IMR-90 (cell line): ENCODE results near the gene SEMA5A. TPM values are rescaled to one million over a fixed set of nuclear protein-coding genes. Genes with fewer than 3 reads are reported as not detected.

Experiments used
- ATAC-seq: fragments of 200-7000 bp; cut with Tn5 transposase; 2 replicates; pipeline ENCODE4 v1.9.1; 2020; ENCODE audit warnings: low read depth, mild to moderate bottlenecking, moderate library complexity
- BruUV-seq: library from RNA; stranded (reverse); fragments of 400-500 nt; replicated peaks from 2 replicates; lab custom pipeline; 2021; lab: Mats Ljungman, UMichigan
- CTCF ChIA-PET: fragments of 300-600 bp; formaldehyde crosslinking; extraction: SDS; loops from one replicate; lab custom pipeline; 2021; ENCODE audit warnings: antibody characterized with exemption; lab: Yijun Ruan, JAX
- POLR2A ChIA-PET: fragments of 300-600 bp; sonication (Branson Sonifier 250); formaldehyde crosslinking; loops from one replicate; lab custom pipeline; 2022; ENCODE audit warnings: antibody characterized with exemption; ENCODE audit not compliant: unreplicated experiment; lab: Charles Lee
- DNase-seq: peaks from one replicate; pipeline ENCODE4 v3.0.0; 2013
- H2AFZ ChIP-seq: replicated peaks from 2 replicates; pipeline ENCODE3; 2013; ENCODE audit warnings: low read length, mild to moderate bottlenecking; ENCODE audit not compliant: poor library complexity
- H2AK5ac ChIP-seq: 2 replicates; pipeline ENCODE4 v1.6.1; 2013; ENCODE audit warnings: low read depth, low read length, inconsistent platforms
- H2AK9ac ChIP-seq: replicated peaks from 2 replicates; pipeline ENCODE3; 2013; ENCODE audit warnings: mild to moderate bottlenecking, low read depth, low read length, moderate library complexity; ENCODE audit not compliant: poor library complexity
- H2BK120ac ChIP-seq: 2 replicates; pipeline ENCODE4 v1.6.1; 2013; ENCODE audit warnings: low read depth, low read length, inconsistent platforms
- H2BK15ac ChIP-seq: 3 replicates; pipeline ENCODE4 v1.6.1; 2013; ENCODE audit warnings: low read depth, low read length, inconsistent platforms
- H2BK20ac ChIP-seq: 2 replicates; pipeline ENCODE4 v1.6.1; 2013; ENCODE audit warnings: low read depth, mild to moderate bottlenecking, inconsistent platforms, low read length, moderate library complexity
- H2BK5ac ChIP-seq: 2 replicates; pipeline ENCODE4 v1.6.1; 2013; ENCODE audit warnings: mild to moderate bottlenecking, low read depth, low read length, inconsistent platforms; ENCODE audit not compliant: poor library complexity, severe bottlenecking
- H3K14ac ChIP-seq: replicated peaks from 2 replicates; pipeline ENCODE4 v1.6.1; 2013; ENCODE audit warnings: low read depth, low read length, inconsistent platforms
- H3K18ac ChIP-seq: 2 replicates; pipeline ENCODE4 v1.6.1; 2013; ENCODE audit warnings: low read depth, low read length, control low read depth
- H3K23ac ChIP-seq: 2 replicates; pipeline ENCODE4 v1.6.1; 2013; ENCODE audit warnings: low read depth, low read length, inconsistent platforms
- H3K27ac ChIP-seq: 2 replicates; pipeline ENCODE4 v1.5.1; 2013; ENCODE audit warnings: mild to moderate bottlenecking, control low read depth, low read length; ENCODE audit not compliant: insufficient read depth
- H3K27me3 ChIP-seq: 2 replicates; pipeline ENCODE4 v1.6.1; 2013; ENCODE audit warnings: low read length; ENCODE audit not compliant: control insufficient read depth, insufficient read depth
- H3K36me3 ChIP-seq: 2 replicates; pipeline ENCODE4 v1.6.1; 2013; ENCODE audit warnings: low read length, mixed read lengths; ENCODE audit not compliant: control insufficient read depth, insufficient read depth
- H3K4ac ChIP-seq: 2 replicates; pipeline ENCODE4 v1.6.1; 2013; ENCODE audit warnings: low read depth, low read length, inconsistent platforms
- H3K4me1 ChIP-seq: 2 replicates; pipeline ENCODE4 v1.6.1; 2013; ENCODE audit warnings: low read length, mixed read lengths; ENCODE audit not compliant: control insufficient read depth, insufficient read depth
- H3K4me2 ChIP-seq: 2 replicates; pipeline ENCODE4 v1.6.1; 2013; ENCODE audit warnings: low read depth, mild to moderate bottlenecking, control low read depth, low read length, moderate library complexity
- H3K4me3 ChIP-seq: 2 replicates; pipeline ENCODE4 v1.5.1; 2013; ENCODE audit warnings: low read depth, mild to moderate bottlenecking, control low read depth, low read length, moderate library complexity; ENCODE audit not compliant: insufficient read depth
- H3K56ac ChIP-seq: 2 replicates; pipeline ENCODE4 v1.6.1; 2013; ENCODE audit warnings: low read length, inconsistent platforms; ENCODE audit not compliant: insufficient read depth; ENCODE audit errors: extremely low read depth
- H3K79me1 ChIP-seq, 2 experiments: 2 replicates each; pipeline ENCODE4 v1.6.1; 2013; ENCODE audit warnings: low read length in 2 of 2, inconsistent platforms in 1 of 2, low read depth in 1 of 2
- H3K9ac ChIP-seq: 2 replicates; pipeline ENCODE4 v1.6.1; 2013; ENCODE audit warnings: low read depth, low read length, control low read depth
- H3K9me1 ChIP-seq: 2 replicates; pipeline ENCODE4 v1.6.1; 2013; ENCODE audit warnings: low read length, inconsistent platforms; ENCODE audit not compliant: insufficient read depth
- H3K9me3 ChIP-seq: 2 replicates; pipeline ENCODE4 v1.6.1; 2013; ENCODE audit warnings: low read length; ENCODE audit not compliant: control insufficient read depth, insufficient read depth
- H4K20me1 ChIP-seq: 2 replicates; pipeline ENCODE4 v1.6.1; 2013; ENCODE audit warnings: low read length, inconsistent platforms; ENCODE audit not compliant: insufficient read depth
- H4K5ac ChIP-seq: 2 replicates; pipeline ENCODE4 v1.6.1; 2013; ENCODE audit warnings: mild to moderate bottlenecking, low read depth, low read length, control low read depth
- H4K8ac ChIP-seq, 2 experiments: 2 replicates each; pipeline ENCODE4 v1.6.1; 2013; ENCODE audit warnings: low read depth in 2 of 2, low read length in 2 of 2, control low read depth in 1 of 2, inconsistent platforms in 1 of 2
- H4K91ac ChIP-seq: 2 replicates; pipeline ENCODE4 v1.6.1; 2013; ENCODE audit warnings: low read depth, low read length, inconsistent platforms; ENCODE audit not compliant: insufficient read depth
- BHLHE40 ChIP-seq: fragments of 150-350 bp; IDR thresholded peaks from 2 replicates; pipeline ENCODE4 v1.6.1; 2016; ENCODE audit warnings: mild to moderate bottlenecking, low read depth, low read length
- CEBPB ChIP-seq: IDR thresholded peaks from 2 replicates; pipeline ENCODE4 v1.6.1; 2012; ENCODE audit warnings: low read depth, low read length, improper control_type of control experiment
- CHD1 ChIP-seq: IDR thresholded peaks from 2 replicates; pipeline ENCODE4 v1.6.1; 2012; ENCODE audit warnings: low read depth, low read length, improper control_type of control experiment
- CTCF ChIP-seq: conservative IDR thresholded peaks from 2 replicates; pipeline ENCODE4 v1.5.1; 2012; ENCODE audit warnings: mild to moderate bottlenecking, low read depth, low read length, improper control_type of control experiment
- FOS ChIP-seq: fragments of 150-350 bp; IDR thresholded peaks from 2 replicates; pipeline ENCODE4 v1.6.1; 2016; ENCODE audit warnings: low read depth, low read length
- MAFK ChIP-seq: IDR thresholded peaks from 2 replicates; pipeline ENCODE4 v1.6.1; 2012; ENCODE audit warnings: low read depth, low read length, improper control_type of control experiment
- MAZ ChIP-seq: IDR thresholded peaks from 2 replicates; pipeline ENCODE4 v1.6.1; 2012; ENCODE audit warnings: low read depth, mild to moderate bottlenecking, low read length, improper control_type of control experiment, moderate library complexity, borderline replicate concordance
- MXI1 ChIP-seq: IDR thresholded peaks from 2 replicates; pipeline ENCODE4 v1.6.1; 2012; ENCODE audit warnings: low read depth, mild to moderate bottlenecking, low read length, moderate library complexity, borderline replicate concordance
- NFE2L2 ChIP-seq: fragments of 150-350 bp; IDR thresholded peaks from 2 replicates; pipeline ENCODE4 v1.6.1; 2016; ENCODE audit warnings: low read depth, mild to moderate bottlenecking, low read length
- POLR2A ChIP-seq: IDR thresholded peaks from 2 replicates; pipeline ENCODE4 v1.6.1; 2012; ENCODE audit warnings: mild to moderate bottlenecking, low read depth, low read length
- RAD21 ChIP-seq: IDR thresholded peaks from 2 replicates; pipeline ENCODE4 v1.6.1; 2012; ENCODE audit warnings: low read length, improper control_type of control experiment
- RCOR1 ChIP-seq: IDR thresholded peaks from 2 replicates; pipeline ENCODE4 v1.6.1; 2012; ENCODE audit warnings: mild to moderate bottlenecking, low read length, improper control_type of control experiment; ENCODE audit not compliant: insufficient replicate concordance
- SMC3 ChIP-seq: fragments of 150-350 bp; IDR thresholded peaks from 2 replicates; pipeline ENCODE4 v1.6.1; 2016; ENCODE audit warnings: low read depth, mild to moderate bottlenecking, antibody characterized with exemption, low read length, moderate library complexity
- USF2 ChIP-seq: fragments of 150-350 bp; IDR thresholded peaks from 2 replicates; pipeline ENCODE4 v1.6.1; 2017; ENCODE audit warnings: mild to moderate bottlenecking, antibody characterized with exemption, low read length, low read depth
- WGBS, 2 experiments: methylation state at CpG; one replicate each; pipeline versions ENCODE4 v1.1.5 to v1.1.7; 2013; ENCODE audit warnings: missing lambda C conversion rate in 2 of 2; ENCODE audit not compliant: insufficient read length in 1 of 2; ENCODE audit errors: extremely low coverage in 2 of 2; 5-methylcytosine and 5-hydroxymethylcytosine counted together
- dilution Hi-C: fragments of 300-500 bp; cut with HindIII; formaldehyde crosslinking; loops from one replicate; pipeline ENCODE4 v1.14.3; 2018; ENCODE audit warnings: low sequenced_read_pairs; ENCODE audit not compliant: unreplicated experiment
- in situ Hi-C: fragments of 300-500 bp; cut with MboI; formaldehyde crosslinking; loops from 3 replicates; pipeline ENCODE4 v1.14.3; 2019; ENCODE audit warnings: low sequenced_read_pairs, inconsistent platforms, mixed read lengths
- intact Hi-C: fragments of 100-400 bp; cut with micrococcal nuclease; formaldehyde crosslinking; loops from 2 replicates; pipeline ENCODE4 v1.10.0; 2022
- polyA plus RNA-seq, 3 experiments: library from polyadenylated mRNA; depleted of rRNA; stranded (reverse); fragments of >200 nt; gene quantifications; 2 replicates each; pipeline ENCODE4 v1.2.3, GENCODE V29; 2012; ENCODE audit warnings: low replicate concordance in 1 of 3
- total RNA-seq: library from RNA; depleted of rRNA; stranded (reverse); fragments of >200 nt; gene quantifications from 2 replicates; pipeline ENCODE4 v1.2.3, GENCODE V29; 2012

Gene SEMA5A
- total and polyA plus RNA-seq, 2 of the 4 experiments (the other 2 are of a cell fraction): 8.2 to 9.9 TPM

DNA sequence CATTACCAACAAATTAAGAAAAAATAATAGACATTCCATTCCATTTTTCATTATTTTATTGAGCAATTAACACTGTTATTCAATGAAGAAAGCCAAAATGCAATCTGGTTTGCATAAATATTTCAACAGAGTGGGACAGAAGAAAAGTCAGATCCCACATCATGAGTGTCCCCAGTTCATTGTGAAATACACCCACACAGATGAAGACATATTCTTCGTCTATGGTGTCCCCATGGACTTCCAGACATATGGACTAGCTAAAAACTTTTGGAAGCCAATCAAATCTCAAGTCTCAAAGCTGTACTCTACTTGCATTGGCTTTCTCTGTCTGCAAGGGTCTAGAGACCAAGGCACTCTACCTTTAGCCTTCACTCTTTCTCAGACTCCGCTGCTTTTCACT, 194.3 kb downstream of the SEMA5A start:
- Histone ChIP-seq H3K4me3 (no peak overlapping the region), H3K56ac (no peak overlapping the region), H3K9ac (no peak overlapping the region), H4K91ac (no peak overlapping the region), H3K9me1 (peaks cover 4% of the 10 kb centered on the region), H2BK5ac (no peak overlapping the region), H2AK5ac (no peak overlapping the region), H2AFZ (no peak overlapping the region), H4K20me1 (no peaks in the 10 kb centered on the region; the same call in 1 of the 2 replicates), H2BK15ac (no peak overlapping the region), H3K79me1 (peaks cover 9 to 37% of the 10 kb centered on the region in 2 experiments), H3K4me2 (no peak overlapping the region), H4K8ac (no peak overlapping the region), H3K4me1 (peaks cover 9% of the 10 kb centered on the region), H3K14ac (no peak overlapping the region), H3K18ac (no peak overlapping the region), H3K36me3 (no peaks in the 10 kb centered on the region), H3K23ac (no peak overlapping the region), H2BK20ac (no peak overlapping the region), H2BK120ac (no peak overlapping the region), H3K9me3 (no peaks in the 10 kb centered on the region), H3K27ac (no peak overlapping the region), H3K4ac (no peak overlapping the region), H3K27me3 (no peaks in the 10 kb centered on the region), H2AK9ac (no peak overlapping the region), H4K5ac (no peak overlapping the region)
- BruUV-seq: no TSS peak
- ATAC-seq (no peak), DNase-seq (no peak)
- in situ Hi-C loops: no loop called here
- no peak for TF ChIP-seq NFE2L2
- TF ChIP-seq RCOR1: no peak
- no peak for TF ChIP-seq MAZ
- no peak for TF ChIP-seq POLR2A
- no peak for TF ChIP-seq MXI1
- no peak for TF ChIP-seq BHLHE40
- TF ChIP-seq CEBPB: no peak
- no peak for TF ChIP-seq FOS
- TF ChIP-seq CTCF: no peak
- no peak for TF ChIP-seq CHD1
- no peak for TF ChIP-seq MAFK
- no peak for TF ChIP-seq RAD21
- TF ChIP-seq USF2: no peak
- TF ChIP-seq SMC3: no peak
- dilution Hi-C loops: no loop called here
- 100% methylated on average over 2 of the region's 2 CpGs; no CpG with 5 or more reads in 1 of the 2 experiments for WGBS, 2 experiments
- ChIA-PET POLR2A (no interaction called here), CTCF (no interaction called here)
- intact Hi-C loops: no loop called here
